Measurements from ENCODE around the gene TMA7. TPM values are rescaled to one million over a fixed set of nuclear protein-coding genes. Genes with fewer than 3 reads are reported as not detected.

The TMA7 gene
- total RNA-seq, 1 donor from 2014 or later = 510 TPM

DNA sequence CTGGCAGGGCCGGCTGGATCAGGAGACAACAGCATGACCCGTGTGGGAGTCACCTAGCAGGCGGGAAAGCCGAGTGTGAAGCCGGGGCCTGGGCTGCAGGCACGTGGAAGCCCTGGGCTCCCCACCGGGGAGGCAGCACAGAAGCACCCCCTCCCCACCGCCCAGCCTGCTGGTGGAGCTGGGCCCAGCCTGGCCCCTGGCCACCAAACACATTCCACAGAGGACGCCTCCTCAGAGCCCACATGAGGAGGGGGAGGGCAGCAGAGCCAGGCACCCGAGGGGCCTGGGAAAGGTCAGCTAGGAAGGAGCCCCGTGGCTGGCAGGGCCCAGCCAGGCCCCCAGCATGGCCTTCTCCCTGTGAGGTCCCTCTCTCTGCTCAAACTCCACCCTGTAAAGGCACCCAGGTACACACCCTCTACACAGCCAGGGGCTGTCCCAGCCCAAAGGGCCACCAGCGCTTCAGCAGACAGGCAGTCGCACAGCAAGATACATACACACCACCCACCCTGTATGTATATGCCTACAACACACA lies 14.7 kb upstream of the TMA7 start:
- H3K4me3 ChIP-seq = no peak overlapping the region
- H3K27me3 Mint-ChIP-seq (ENCODE audit: insufficient read depth, low read depth) = no peaks in the 10 kb centered on the region
- H3K9me3 ChIP-seq (ENCODE audit: low read depth) = no peaks in the 10 kb centered on the region
- H3K9ac ChIP-seq = no peak overlapping the region
- H3K4me2 ChIP-seq = no peak overlapping the region
- H3F3A ChIP-seq (ENCODE audit: low read depth) = peaks cover 8% of the 10 kb centered on the region
- peaks cover 82% of the 10 kb centered on the region for H4K20me1 ChIP-seq (ENCODE audit: low read depth)
- TF ChIP-seq, protein P1, sequence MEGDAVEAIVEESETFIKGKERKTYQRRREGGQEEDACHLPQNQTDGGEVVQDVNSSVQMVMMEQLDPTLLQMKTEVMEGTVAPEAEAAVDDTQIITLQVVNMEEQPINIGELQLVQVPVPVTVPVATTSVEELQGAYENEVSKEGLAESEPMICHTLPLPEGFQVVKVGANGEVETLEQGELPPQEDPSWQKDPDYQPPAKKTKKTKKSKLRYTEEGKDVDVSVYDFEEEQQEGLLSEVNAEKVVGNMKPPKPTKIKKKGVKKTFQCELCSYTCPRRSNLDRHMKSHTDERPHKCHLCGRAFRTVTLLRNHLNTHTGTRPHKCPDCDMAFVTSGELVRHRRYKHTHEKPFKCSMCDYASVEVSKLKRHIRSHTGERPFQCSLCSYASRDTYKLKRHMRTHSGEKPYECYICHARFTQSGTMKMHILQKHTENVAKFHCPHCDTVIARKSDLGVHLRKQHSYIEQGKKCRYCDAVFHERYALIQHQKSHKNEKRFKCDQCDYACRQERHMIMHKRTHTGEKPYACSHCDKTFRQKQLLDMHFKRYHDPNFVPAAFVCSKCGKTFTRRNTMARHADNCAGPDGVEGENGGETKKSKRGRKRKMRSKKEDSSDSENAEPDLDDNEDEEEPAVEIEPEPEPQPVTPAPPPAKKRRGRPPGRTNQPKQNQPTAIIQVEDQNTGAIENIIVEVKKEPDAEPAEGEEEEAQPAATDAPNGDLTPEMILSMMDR (IDR thresholded peaks at IDR 0.05) = no peak
- TF ChIP-seq EZH2phosphoT487 (IDR thresholded peaks at IDR 0.05) (no peak), EZH2 (IDR thresholded peaks at IDR 0.05) (no peak)
- peaks cover 22% of the 10 kb centered on the region for H3K4me1 ChIP-seq
- H3K9me3 Mint-ChIP-seq = no peaks in the 10 kb centered on the region
- DNase-seq (ENCODE audit: low spot score) = no peak
- peaks cover 89% of the 10 kb centered on the region for H3K79me2 ChIP-seq (ENCODE audit: low read depth)
- peaks cover 10% of the 10 kb centered on the region for H3K36me3 Mint-ChIP-seq
- peak overlapping the region; percentile 9 for H3K4me3 Mint-ChIP-seq
- peak overlapping the region; percentile 51 for H3K27ac Mint-ChIP-seq
- H2AFZ ChIP-seq (replicated peaks) = no peak overlapping the region
- H3K4me1 Mint-ChIP-seq = peaks cover 33% of the 10 kb centered on the region
- no peaks in the 10 kb centered on the region for H3K36me3 ChIP-seq
- no peaks in the 10 kb centered on the region for H3K27me3 ChIP-seq
- no peak overlapping the region for H3K27ac ChIP-seq

DNA sequence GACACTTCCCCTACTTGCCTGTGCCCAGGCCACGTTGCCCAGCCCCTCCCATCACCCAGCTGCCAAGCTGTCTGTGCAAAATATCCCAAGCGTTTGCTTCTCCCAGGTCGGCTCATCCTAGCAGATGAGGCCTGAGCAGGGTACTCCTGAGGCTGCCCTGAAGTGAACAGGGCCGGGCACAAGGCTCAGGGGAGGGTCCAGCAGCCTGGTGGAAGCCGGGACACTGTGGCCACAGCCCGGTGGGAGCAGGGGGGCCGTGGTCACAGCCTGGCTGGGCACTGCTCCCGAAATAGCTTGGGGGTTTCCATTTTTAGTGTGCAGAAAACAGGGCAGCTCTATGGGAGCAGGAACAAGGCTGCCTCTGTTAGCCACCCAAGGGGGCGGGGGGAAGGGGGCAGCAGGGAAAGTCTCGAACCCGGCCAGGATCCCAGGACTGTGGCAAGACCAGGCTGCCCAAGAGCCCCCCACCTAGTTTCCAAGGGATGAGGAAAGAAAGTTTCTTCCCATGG lies 13.6 kb upstream of the TMA7 start:
- H3K9me3 ChIP-seq (ENCODE audit: low read depth) = no peaks in the 10 kb centered on the region
- H3K4me3 ChIP-seq = no peak overlapping the region
- H3K27ac Mint-ChIP-seq = no peak overlapping the region
- H3K27me3 Mint-ChIP-seq (ENCODE audit: insufficient read depth, low read depth) = no peaks in the 10 kb centered on the region
- H3K4me2 ChIP-seq = peak overlapping the region; percentile 35
- H3K79me2 ChIP-seq (ENCODE audit: low read depth) = peaks cover 92% of the 10 kb centered on the region
- no peak overlapping the region for H3K4me3 Mint-ChIP-seq
- peak overlapping the region; percentile 32 for H3K9ac ChIP-seq
- H4K20me1 ChIP-seq (ENCODE audit: low read depth) = peaks cover 71% of the 10 kb centered on the region
- H3K4me1 ChIP-seq = peaks cover 25% of the 10 kb centered on the region
- no peak for DNase-seq (ENCODE audit: low spot score)
- H3K27me3 ChIP-seq = no peaks in the 10 kb centered on the region
- no peaks in the 10 kb centered on the region for H3K9me3 Mint-ChIP-seq
- peaks cover 7% of the 10 kb centered on the region for H3K36me3 Mint-ChIP-seq
- peaks cover 17% of the 10 kb centered on the region for H3F3A ChIP-seq (ENCODE audit: low read depth)
- TF ChIP-seq EZH2 (IDR thresholded peaks at IDR 0.05) (no peak), EZH2phosphoT487 (IDR thresholded peaks at IDR 0.05) (no peak)
- TF ChIP-seq, protein P1 (IDR thresholded peaks at IDR 0.05) = no peak
- H3K4me1 Mint-ChIP-seq = peaks cover 42% of the 10 kb centered on the region
- H3K27ac ChIP-seq = no peak overlapping the region
- no peaks in the 10 kb centered on the region for H3K36me3 ChIP-seq
- H2AFZ ChIP-seq (replicated peaks) = no peak overlapping the region

DNA sequence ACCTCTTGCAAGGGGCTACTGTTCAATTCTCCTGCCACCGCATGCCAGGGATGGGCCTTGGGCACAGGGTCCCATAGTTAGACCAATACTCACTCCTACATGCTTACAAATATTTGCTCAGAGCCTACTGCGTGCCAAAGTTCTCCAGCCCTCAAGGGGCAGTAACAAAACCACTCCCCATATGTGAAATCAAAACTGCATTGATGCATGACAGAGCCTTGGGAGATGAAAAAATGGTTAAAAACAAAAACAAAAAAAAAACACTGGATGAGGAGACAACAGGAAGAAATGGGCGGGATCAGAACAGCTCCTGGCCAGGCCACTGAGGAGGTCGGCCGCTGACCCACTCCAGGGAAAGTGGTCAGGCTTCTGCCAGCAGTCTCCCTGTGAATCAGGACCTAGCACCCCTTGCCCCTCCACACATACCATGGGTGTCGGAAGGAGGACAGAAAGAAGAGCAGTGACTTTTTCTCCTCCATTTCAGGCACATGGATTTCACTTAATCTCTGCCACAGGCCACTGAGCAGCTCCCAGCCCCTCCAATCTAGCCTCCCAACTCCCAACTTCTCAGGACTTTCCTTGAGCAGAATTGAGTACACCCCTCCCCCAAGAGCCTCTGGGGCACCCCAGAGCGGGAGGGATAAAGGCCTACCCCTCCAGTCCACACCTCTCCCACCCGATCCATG lies 13.0 kb upstream of the TMA7 start:
- peaks cover 22% of the 10 kb centered on the region for H3F3A ChIP-seq (ENCODE audit: low read depth)
- no peak overlapping the region for H2AFZ ChIP-seq (replicated peaks)
- no peak for DNase-seq (ENCODE audit: low spot score)
- H3K36me3 ChIP-seq = no peaks in the 10 kb centered on the region
- H3K27ac ChIP-seq = no peak overlapping the region
- H3K79me2 ChIP-seq (ENCODE audit: low read depth) = peaks cover 85% of the 10 kb centered on the region
- H3K9me3 ChIP-seq (ENCODE audit: low read depth) = no peaks in the 10 kb centered on the region
- H3K36me3 Mint-ChIP-seq = peaks cover 10% of the 10 kb centered on the region
- H3K4me1 ChIP-seq = peaks cover 25% of the 10 kb centered on the region
- no peaks in the 10 kb centered on the region for H3K27me3 Mint-ChIP-seq (ENCODE audit: insufficient read depth, low read depth)
- H3K4me3 ChIP-seq = peak overlapping the region; percentile 97
- peak overlapping the region; percentile 91 for H3K9ac ChIP-seq
- TF ChIP-seq, protein P1 (IDR thresholded peaks at IDR 0.05) = no peak
- TF ChIP-seq EZH2 (IDR thresholded peaks at IDR 0.05) (no peak), EZH2phosphoT487 (IDR thresholded peaks at IDR 0.05) (no peak)
- peaks cover 65% of the 10 kb centered on the region for H4K20me1 ChIP-seq (ENCODE audit: low read depth)
- no peaks in the 10 kb centered on the region for H3K9me3 Mint-ChIP-seq
- peak overlapping the region; percentile 10 for H3K27ac Mint-ChIP-seq
- H3K4me3 Mint-ChIP-seq = peak overlapping the region; percentile 91
- H3K27me3 ChIP-seq = no peaks in the 10 kb centered on the region
- peaks cover 44% of the 10 kb centered on the region for H3K4me1 Mint-ChIP-seq
- H3K4me2 ChIP-seq = peak overlapping the region; percentile 97

Measured in neural progenitor cell (in vitro differentiated cells).